ENCODE results near the gene ROBO1. TPM values are rescaled to one million over a fixed set of nuclear protein-coding genes. Genes with fewer than 3 reads are reported as not detected.

The ROBO1 gene
- total RNA-seq, 1 experiment from 2014 or later: 51.2 TPM

- in situ Hi-C loops (cut with HindIII; ENCODE audit: low pct_unique_long_range_greater_than_20kb, low sequenced_read_pairs): no loop called here
- peak; percentile 89 for DNase-seq (ENCODE audit: low read depth, low spot score)
Observed at GRCh38 chr3:79012946-79013362, 754.8 kb downstream of the ROBO1 start.

- DNase-seq (ENCODE audit: low read depth, low spot score): no peak
- in situ Hi-C loops (cut with HindIII; ENCODE audit: low pct_unique_long_range_greater_than_20kb, low sequenced_read_pairs): no loop called here
Observed at GRCh38 chr3:79012530-79012913, 755.3 kb downstream of the ROBO1 start.

GRCh38 chr3:79011821-79012529 lies 755.8 kb downstream of the ROBO1 start:
- DNase-seq (ENCODE audit: low read depth, low spot score): no peak
- in situ Hi-C loops (cut with HindIII; ENCODE audit: low pct_unique_long_range_greater_than_20kb, low sequenced_read_pairs): no loop called here

- DNase-seq (ENCODE audit: low read depth, low spot score): no peak
- in situ Hi-C loops (cut with HindIII; ENCODE audit: low pct_unique_long_range_greater_than_20kb, low sequenced_read_pairs): no loop called here
Observed at GRCh38 chr3:79009861-79010260, 757.9 kb downstream of the ROBO1 start.

- DNase-seq (ENCODE audit: low read depth, low spot score): no peak
- in situ Hi-C loops (cut with HindIII; ENCODE audit: low pct_unique_long_range_greater_than_20kb, low sequenced_read_pairs): no loop called here
Observed at GRCh38 chr3:79006077-79006476, 761.7 kb downstream of the ROBO1 start.

GRCh38 chr3:79005084-79005483 lies 762.7 kb downstream of the ROBO1 start:
- peak; percentile 74 for DNase-seq (ENCODE audit: low read depth, low spot score)
- in situ Hi-C loops (cut with HindIII; ENCODE audit: low pct_unique_long_range_greater_than_20kb, low sequenced_read_pairs): no loop called here

GRCh38 chr3:79003994-79004393 lies 763.8 kb downstream of the ROBO1 start:
- in situ Hi-C loops (cut with HindIII; ENCODE audit: low pct_unique_long_range_greater_than_20kb, low sequenced_read_pairs): no loop called here
- no peak for DNase-seq (ENCODE audit: low read depth, low spot score)

GRCh38 chr3:79002465-79003372 lies 765.1 kb downstream of the ROBO1 start:
- no peak for DNase-seq (ENCODE audit: low read depth, low spot score)
- in situ Hi-C loops (cut with HindIII; ENCODE audit: low pct_unique_long_range_greater_than_20kb, low sequenced_read_pairs): no loop called here

GRCh38 chr3:79001255-79001654 lies 766.5 kb downstream of the ROBO1 start:
- in situ Hi-C loops (cut with HindIII; ENCODE audit: low pct_unique_long_range_greater_than_20kb, low sequenced_read_pairs): no loop called here
- no peak for DNase-seq (ENCODE audit: low read depth, low spot score)

GRCh38 chr3:78999139-78999538 lies 768.7 kb downstream of the ROBO1 start:
- in situ Hi-C loops (cut with HindIII; ENCODE audit: low pct_unique_long_range_greater_than_20kb, low sequenced_read_pairs): no loop called here
- no peak for DNase-seq (ENCODE audit: low read depth, low spot score)

- no peak for DNase-seq (ENCODE audit: low read depth, low spot score)
- in situ Hi-C loops (cut with HindIII; ENCODE audit: low pct_unique_long_range_greater_than_20kb, low sequenced_read_pairs): no loop called here
Observed at GRCh38 chr3:78995087-78995486, 772.7 kb downstream of the ROBO1 start.

- DNase-seq (ENCODE audit: low read depth, low spot score): peak; percentile 79
- in situ Hi-C loops (cut with HindIII; ENCODE audit: low pct_unique_long_range_greater_than_20kb, low sequenced_read_pairs): no loop called here
Observed at GRCh38 chr3:78994174-78995027, 773.4 kb downstream of the ROBO1 start.

GRCh38 chr3:78993375-78993774 lies 774.4 kb downstream of the ROBO1 start:
- DNase-seq (ENCODE audit: low read depth, low spot score): peak; percentile 56
- in situ Hi-C loops (cut with HindIII; ENCODE audit: low pct_unique_long_range_greater_than_20kb, low sequenced_read_pairs): no loop called here

- no peak for DNase-seq (ENCODE audit: low read depth, low spot score)
Observed at GRCh38 chr3:78992830-78993229, 775.0 kb downstream of the ROBO1 start.

GRCh38 chr3:78992400-78992799 lies 775.4 kb downstream of the ROBO1 start:
- in situ Hi-C loops (cut with HindIII; ENCODE audit: low pct_unique_long_range_greater_than_20kb, low sequenced_read_pairs): no loop called here
- no peak for DNase-seq (ENCODE audit: low read depth, low spot score)

More at GRCh38 chr3:78992830-78993229, 775.0 kb downstream of the ROBO1 start:
- in situ Hi-C loops (cut with HindIII; ENCODE audit: low pct_unique_long_range_greater_than_20kb, low sequenced_read_pairs): no loop called here

- no peak for DNase-seq (ENCODE audit: low read depth, low spot score)
- in situ Hi-C loops (cut with HindIII; ENCODE audit: low pct_unique_long_range_greater_than_20kb, low sequenced_read_pairs): no loop called here
Observed at GRCh38 chr3:78991656-78992055, 776.1 kb downstream of the ROBO1 start.

GRCh38 chr3:78990156-78990555 lies 777.6 kb downstream of the ROBO1 start:
- no peak for DNase-seq (ENCODE audit: low read depth, low spot score)
- in situ Hi-C loops (cut with HindIII; ENCODE audit: low pct_unique_long_range_greater_than_20kb, low sequenced_read_pairs): no loop called here

- in situ Hi-C loops (cut with HindIII; ENCODE audit: low pct_unique_long_range_greater_than_20kb, low sequenced_read_pairs): no loop called here
- peak; percentile 54 for DNase-seq (ENCODE audit: low read depth, low spot score)
Observed at GRCh38 chr3:78988324-78988723, 779.5 kb downstream of the ROBO1 start.
